H1 (cell line): ENCODE results near the gene COPS7A. TPM values are rescaled to one million over a fixed set of nuclear protein-coding genes. Genes with fewer than 3 reads are reported as not detected.

ENCODE experiments used
- CHD7 ChIP-seq: fragments of 300-600 bp; sonication (generic); IDR thresholded peaks from 2 replicates; pipeline ENCODE4 v1.7.1; 2012; ENCODE audit warnings: low read length, moderate library complexity, mild to moderate bottlenecking, inconsistent platforms; ENCODE audit not compliant: insufficient replicate concordance
- EZH2 ChIP-seq: fragments of 200-600 bp; sonication (generic); IDR thresholded peaks from 2 replicates; pipeline ENCODE4 v1.7.1; 2012; ENCODE audit warnings: low read depth, mild to moderate bottlenecking, moderate library complexity, low read length, inconsistent platforms; ENCODE audit not compliant: severe bottlenecking
- JUND ChIP-seq: IDR thresholded peaks from 2 replicates; pipeline ENCODE4 v1.6.1; 2011; ENCODE audit warnings: mild to moderate bottlenecking, improper control_type of control experiment, low read length
- KDM1A ChIP-seq: fragments of 200-600, 300-600 bp; sonication (generic); IDR thresholded peaks from 2 replicates; pipeline ENCODE4 v1.7.1; 2016; ENCODE audit warnings: mild to moderate bottlenecking, low read length, borderline replicate concordance
- KDM5A ChIP-seq: fragments of 200-600 bp; IDR thresholded peaks from 2 replicates; pipeline ENCODE4 v1.7.1; 2012; ENCODE audit warnings: mild to moderate bottlenecking, low read length, inconsistent platforms, mixed read lengths
- SP4 ChIP-seq: IDR thresholded peaks from 2 replicates; pipeline ENCODE4 v1.6.1; 2012; ENCODE audit warnings: low read length, inconsistent platforms
- polyA plus RNA-seq, 7 experiments: library from polyadenylated mRNA; depleted of rRNA in 3 of 7; stranded (reverse) in 5 of 7; unstranded in 2 of 7; fragments of >200 nt in 5 of 7; fragments of 200-250 nt in 2 of 7; gene quantifications; 1 replicate in 5 of 7; 2 replicates in 1 of 7; 4 replicates in 1 of 7; pipeline versions ENCODE4 v1.2.1 to v1.2.3, GENCODE V29; 2011 to 2013; ENCODE audit warnings: missing spikeins in 2 of 7, mixed read lengths in 2 of 7
- total RNA-seq: library from RNA; stranded (reverse); fragmentation: NEBNext Ultra II Directional; extraction: Animal tissue kit (Norgen Biotek cat#: 25700); gene quantifications from 2 replicates; pipeline ENCODE4 v1.2.1, GENCODE V29; 2021

COPS7A gene
- total and polyA plus RNA-seq, 2 of the 8 experiments (the other 6 are each of a cell fraction or from before 2014, with no cell fraction given), result 44.5 to 95.9 TPM

GRCh38 chr12:6767353-6768319 lies 43.8 kb downstream of the COPS7A start (continued):
- TF ChIP-seq CHD7 (no peak), KDM5A (no peak), EZH2 (no peak), SP4 (no peak), KDM1A (no peak), JUND (no peak)
